WTC11 (cell line): ENCODE results near the gene FNDC3B. TPM values are rescaled to one million over a fixed set of nuclear protein-coding genes. Genes with fewer than 3 reads are reported as not detected.

Experiments
- ATAC-seq: fragments of 200-7000 bp; cut with Tn5 transposase; 2 replicates; pipeline ENCODE4 v1.10.0; 2021; ENCODE audit warnings: mild to moderate bottlenecking, moderate library complexity
- CTCF ChIA-PET: fragments of 300-600 bp; sonication (Branson Sonifier 250); formaldehyde crosslinking; loops from one replicate; lab custom pipeline; 2021; ENCODE audit warnings: antibody characterized with exemption; lab: Charles Lee
- POLR2A ChIA-PET: fragments of 350-600 bp; sonication (Branson Sonifier 250); formaldehyde crosslinking; loops from one replicate; lab custom pipeline; 2021; ENCODE audit warnings: antibody characterized with exemption; lab: Charles Lee
- DNase-seq: peaks from one replicate; pipeline ENCODE4 v3.0.0; 2021; ENCODE audit warnings: low spot score
- H3K27ac Mint-ChIP-seq: 2 replicates; pipeline ENCODE4 v1.8.0; 2021; ENCODE audit warnings: mixed read lengths
- H3K27me3 Mint-ChIP-seq: 2 replicates; pipeline ENCODE4 v1.8.0; 2021; ENCODE audit warnings: low read depth, mild to moderate bottlenecking, moderate library complexity, mixed read lengths
- H3K36me3 Mint-ChIP-seq: 2 replicates; pipeline ENCODE4 v1.8.0; 2021; ENCODE audit warnings: mixed read lengths
- H3K4me1 Mint-ChIP-seq: 2 replicates; pipeline ENCODE4 v1.8.0; 2022; ENCODE audit warnings: mixed read lengths
- H3K4me3 Mint-ChIP-seq: 2 replicates; pipeline ENCODE4 v1.8.0; 2021; ENCODE audit warnings: mild to moderate bottlenecking, moderate library complexity, mixed read lengths
- H3K9me3 Mint-ChIP-seq: 2 replicates; pipeline ENCODE4 v1.8.0; 2021; ENCODE audit warnings: mixed read lengths
- ATF3 ChIP-seq: sonication (generic); formaldehyde crosslinking; conservative IDR thresholded peaks from 2 replicates; pipeline ENCODE4 v1.8.1; 2022; ENCODE audit warnings: mild to moderate bottlenecking, missing genetic modification reagents
- CREB1 ChIP-seq: sonication (generic); formaldehyde crosslinking; IDR thresholded peaks from 2 replicates; pipeline ENCODE4 v1.8.0; 2023; ENCODE audit warnings: mild to moderate bottlenecking, missing genetic modification reagents
- E2F4 ChIP-seq: sonication (generic); formaldehyde crosslinking; IDR thresholded peaks from 2 replicates; pipeline ENCODE4 v1.8.1; 2022; ENCODE audit warnings: low read depth, mild to moderate bottlenecking, moderate library complexity, missing genetic modification reagents, borderline replicate concordance
- FOXK1 ChIP-seq: sonication (generic); formaldehyde crosslinking; IDR thresholded peaks from 2 replicates; pipeline ENCODE4 v1.8.0; 2022; ENCODE audit warnings: mild to moderate bottlenecking, moderate library complexity, missing genetic modification reagents
- HMGA2 ChIP-seq: fragments of 250-450 bp; sonication (Bioruptor Pico); IDR thresholded peaks from 2 replicates; pipeline ENCODE4 v1.4.0; 2021; ENCODE audit warnings: mild to moderate bottlenecking, moderate library complexity
- IRF2 ChIP-seq: sonication (generic); formaldehyde crosslinking; IDR thresholded peaks from 2 replicates; pipeline ENCODE4 v1.8.0; 2022; ENCODE audit warnings: low read depth, missing genetic modification reagents, borderline replicate concordance
- JAZF1 ChIP-seq: fragments of 250-450 bp; sonication (Bioruptor Pico); IDR thresholded peaks from 2 replicates; pipeline ENCODE4 v1.9.0; 2021; ENCODE audit warnings: moderate library complexity, mild to moderate bottlenecking, inconsistent platforms
- NFATC4 ChIP-seq: fragments of 250-450 bp; sonication (Bioruptor Pico); IDR thresholded peaks from 2 replicates; pipeline ENCODE4 v1.9.0; 2021; ENCODE audit warnings: mild to moderate bottlenecking
- NFYB ChIP-seq: sonication (generic); formaldehyde crosslinking; conservative IDR thresholded peaks from 2 replicates; pipeline ENCODE4 v1.8.0; 2022; ENCODE audit warnings: low read depth, missing genetic modification reagents
- NR1H2 ChIP-seq: sonication (generic); formaldehyde crosslinking; IDR thresholded peaks from 2 replicates; pipeline ENCODE4 v1.9.0; 2021; ENCODE audit warnings: mild to moderate bottlenecking, moderate library complexity, missing genetic modification reagents
- OVOL2 ChIP-seq: fragments of 250-450 bp; sonication (Bioruptor Pico); IDR thresholded peaks from 2 replicates; pipeline ENCODE4 v1.9.0; 2021; ENCODE audit warnings: mild to moderate bottlenecking, borderline replicate concordance
- PRDM15 ChIP-seq: sonication (generic); formaldehyde crosslinking; IDR thresholded peaks from 2 replicates; pipeline ENCODE4 v1.8.0; 2022; ENCODE audit warnings: missing genetic modification reagents
- PRRX2 ChIP-seq: fragments of 250-450 bp; sonication (Bioruptor Pico); IDR thresholded peaks from 2 replicates; pipeline ENCODE4 v1.8.0; 2021; ENCODE audit warnings: mild to moderate bottlenecking
- RORB ChIP-seq: fragments of 250-450 bp; sonication (Bioruptor Pico); IDR thresholded peaks from 2 replicates; pipeline ENCODE4 v1.9.0; 2021; ENCODE audit warnings: mild to moderate bottlenecking
- SOX15 ChIP-seq: fragments of 250-450 bp; sonication (Bioruptor Pico); IDR thresholded peaks from 2 replicates; pipeline ENCODE4 v1.9.0; 2021; ENCODE audit warnings: mild to moderate bottlenecking
- ZMAT4 ChIP-seq: fragments of 250-450 bp; sonication (Bioruptor Pico); IDR thresholded peaks from 2 replicates; pipeline ENCODE4 v1.9.0; 2021; ENCODE audit warnings: mild to moderate bottlenecking
- ZNF232 ChIP-seq: sonication (generic); formaldehyde crosslinking; IDR thresholded peaks from 2 replicates; pipeline ENCODE4 v1.8.0; 2022; ENCODE audit warnings: mild to moderate bottlenecking, missing genetic modification reagents
- ZNF281 ChIP-seq: sonication (generic); formaldehyde crosslinking; IDR thresholded peaks from 2 replicates; pipeline ENCODE4 v1.8.0; 2023; ENCODE audit warnings: mild to moderate bottlenecking, missing genetic modification reagents
- ZSCAN18 ChIP-seq: fragments of 250-450 bp; sonication (Bioruptor Pico); IDR thresholded peaks from 2 replicates; pipeline ENCODE4 v2.1.2; 2022; ENCODE audit warnings: mild to moderate bottlenecking, moderate library complexity
- total RNA-seq: library from RNA; stranded (reverse); gene quantifications from 3 replicates; pipeline ENCODE4 v1.2.3, GENCODE V29; 2021

Gene FNDC3B
- total RNA-seq, 1 experiment from 2014 or later, result 42.8 TPM

- H3K27me3 Mint-ChIP-seq, result no peaks in the 10 kb centered on the region
- no peak for DNase-seq
- peaks cover 16% of the 10 kb centered on the region for H3K4me1 Mint-ChIP-seq
- TF ChIP-seq IRF2, result no peak
- no peak for TF ChIP-seq SOX15 (CRISPR knock-in tag)
- TF ChIP-seq JAZF1 (CRISPR knock-in tag), result no peak
- no peak for TF ChIP-seq NR1H2
- no peak for TF ChIP-seq PRRX2 (CRISPR knock-in tag)
- no peak for TF ChIP-seq OVOL2 (CRISPR knock-in tag)
- TF ChIP-seq E2F4 (CRISPR knock-in tag), result no peak
- TF ChIP-seq ZNF232 (CRISPR knock-in tag), result no peak
- no peak for TF ChIP-seq PRDM15 (CRISPR knock-in tag)
- no peak for TF ChIP-seq ZSCAN18 (CRISPR knock-in tag)
- TF ChIP-seq FOXK1 (CRISPR knock-in tag), result no peak
- TF ChIP-seq HMGA2, result no peak
- TF ChIP-seq RORB (CRISPR knock-in tag), result no peak
- no peak for TF ChIP-seq ATF3 (CRISPR knock-in tag)
- no peak for TF ChIP-seq CREB1 (CRISPR knock-in tag)
- TF ChIP-seq NFYB (CRISPR knock-in tag), result no peak
- no peak for TF ChIP-seq ZNF281 (CRISPR knock-in tag)
- no peak for TF ChIP-seq NFATC4
- no peak for TF ChIP-seq ZMAT4 (CRISPR knock-in tag)
- ChIA-PET POLR2A (no interaction called here), CTCF (interaction anchor here (1.1 to 1.4 kb wide), 2 partner anchors 16 to 78 kb away, joined by 3 read pairs; no protein-coding TSS in a partner anchor)
- no peaks in the 10 kb centered on the region for H3K9me3 Mint-ChIP-seq
- H3K36me3 Mint-ChIP-seq, result peaks cover 4% of the 10 kb centered on the region; the same call in 1 of the 2 replicates
- no peak overlapping the region for H3K4me3 Mint-ChIP-seq
- no peak for ATAC-seq
- 0 out of 2 replicates have a peak overlapping the region, but pooled peaks have one; percentile 13 for H3K27ac Mint-ChIP-seq
Observed at GRCh38 chr3:172232579-172233212, 193.3 kb downstream of the FNDC3B start.
